Erythroblast (primary cell): ENCODE data around the gene ITLN1.

Source experiments
- GATA1 ChIP-seq: IDR thresholded peaks from 2 replicates; pipeline ENCODE4 v1.6.1; 2011; ENCODE audit warnings: low read depth, mild to moderate bottlenecking, control low read depth, low read length, moderate library complexity
- POLR2A ChIP-seq: IDR thresholded peaks from 2 replicates; pipeline ENCODE4 v1.6.1; 2011; ENCODE audit warnings: mild to moderate bottlenecking, low read length

DNA sequence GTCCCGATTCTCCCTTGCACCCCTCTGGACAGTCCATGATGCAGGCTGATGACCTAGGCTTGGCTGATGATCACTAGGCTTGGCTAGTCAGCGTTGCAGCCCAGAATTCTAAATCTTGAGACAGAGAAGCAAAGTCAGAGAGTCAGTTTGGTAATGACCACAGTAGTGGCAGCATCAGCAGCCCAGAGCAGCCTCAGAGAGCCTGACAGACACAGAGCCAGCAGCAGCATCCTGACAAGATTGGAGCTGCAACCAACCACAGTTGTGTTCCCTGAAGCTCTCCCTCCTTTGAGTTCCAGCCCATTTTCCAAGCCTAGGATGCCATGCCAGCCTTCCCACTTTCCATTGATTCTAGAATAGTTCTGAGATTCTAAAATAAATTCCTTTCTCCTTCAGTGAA, 16.8 kb upstream of the ITLN1 start:
- TF ChIP-seq POLR2A (no peak), GATA1 (no peak)
